Osteocyte (in vitro differentiated cells): Measurements from ENCODE around the gene CD63. TPM values are rescaled to one million over a fixed set of nuclear protein-coding genes. Genes with fewer than 3 reads are reported as not detected.

Experiments
- DNase-seq: peaks from one replicate; pipeline ENCODE4 v3.0.0; 2021; ENCODE audit warnings: mixed read lengths; ENCODE audit not compliant: unreplicated experiment; ENCODE audit errors: extremely low spot score
- H3K27ac Mint-ChIP-seq: one replicate; pipeline ENCODE4 v1.8.0; 2021; ENCODE audit warnings: mild to moderate bottlenecking, mixed read lengths; ENCODE audit not compliant: unreplicated experiment
- H3K27me3 Mint-ChIP-seq: one replicate; pipeline ENCODE4 v1.8.0; 2021; ENCODE audit warnings: mixed read lengths; ENCODE audit not compliant: unreplicated experiment
- H3K36me3 Mint-ChIP-seq: one replicate; pipeline ENCODE4 v1.8.0; 2021; ENCODE audit warnings: mixed read lengths; ENCODE audit not compliant: unreplicated experiment
- H3K4me1 Mint-ChIP-seq: one replicate; pipeline ENCODE4 v1.8.0; 2021; ENCODE audit warnings: mixed read lengths; ENCODE audit not compliant: unreplicated experiment
- H3K4me3 Mint-ChIP-seq: one replicate; pipeline ENCODE4 v1.8.0; 2021; ENCODE audit warnings: mild to moderate bottlenecking, moderate library complexity, mixed read lengths; ENCODE audit not compliant: unreplicated experiment
- H3K9me3 Mint-ChIP-seq: one replicate; pipeline ENCODE4 v1.8.0; 2021; ENCODE audit warnings: mixed read lengths; ENCODE audit not compliant: unreplicated experiment
- total RNA-seq: library from RNA; stranded (reverse); gene quantifications from 2 replicates; pipeline ENCODE4 v1.2.1, GENCODE V29; 2021
- TF ChIP-seq, protein P1 (sequence below): fragments of 200-600 bp; sonication (generic); IDR thresholded peaks from 2 replicates; pipeline ENCODE4 v1.5.0; 2021; ENCODE audit warnings: antibody characterized with exemption, mild to moderate bottlenecking, moderate library complexity

Gene CD63
- total RNA-seq, 1 donor from 2014 or later = 1,511 TPM

DNA sequence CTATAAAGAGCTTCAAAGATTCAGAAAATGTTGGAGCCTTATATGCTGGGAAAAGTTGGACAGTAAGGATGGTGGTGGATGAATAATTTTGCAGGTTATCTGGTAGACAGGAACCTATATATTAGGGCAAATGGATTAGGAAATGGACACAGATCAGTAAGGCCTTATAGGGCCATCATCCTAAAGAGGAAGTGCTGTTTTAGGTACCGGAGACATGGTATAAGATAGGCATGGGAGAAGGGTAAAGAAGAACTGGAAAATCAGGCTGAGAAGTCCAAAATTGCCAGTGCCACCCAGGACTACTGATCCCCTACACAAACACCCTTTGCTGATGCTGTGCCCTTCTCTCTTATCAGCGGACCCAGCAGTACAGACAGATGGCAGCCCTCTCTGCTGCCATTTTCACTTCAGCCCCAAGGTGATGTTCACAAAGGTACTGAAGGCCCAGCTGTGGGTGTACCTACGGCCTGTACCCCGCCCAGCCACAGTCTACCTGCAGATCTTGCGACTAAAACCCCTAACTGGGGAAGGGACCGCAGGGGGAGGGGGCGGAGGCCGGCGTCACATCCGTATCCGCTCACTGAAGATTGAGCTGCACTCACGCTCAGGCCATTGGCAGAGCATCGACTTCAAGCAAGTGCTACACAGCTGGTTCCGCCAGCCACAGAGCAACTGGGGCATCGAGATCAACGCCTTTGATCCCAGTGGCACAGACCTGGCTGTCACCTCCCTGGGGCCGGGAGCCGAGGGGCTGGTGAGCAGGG, 19.6 kb upstream of the CD63 start:
- no peak for DNase-seq
- H3K4me1 Mint-ChIP-seq = peaks cover 25% of the 10 kb centered on the region
- TF ChIP-seq, protein P1, sequence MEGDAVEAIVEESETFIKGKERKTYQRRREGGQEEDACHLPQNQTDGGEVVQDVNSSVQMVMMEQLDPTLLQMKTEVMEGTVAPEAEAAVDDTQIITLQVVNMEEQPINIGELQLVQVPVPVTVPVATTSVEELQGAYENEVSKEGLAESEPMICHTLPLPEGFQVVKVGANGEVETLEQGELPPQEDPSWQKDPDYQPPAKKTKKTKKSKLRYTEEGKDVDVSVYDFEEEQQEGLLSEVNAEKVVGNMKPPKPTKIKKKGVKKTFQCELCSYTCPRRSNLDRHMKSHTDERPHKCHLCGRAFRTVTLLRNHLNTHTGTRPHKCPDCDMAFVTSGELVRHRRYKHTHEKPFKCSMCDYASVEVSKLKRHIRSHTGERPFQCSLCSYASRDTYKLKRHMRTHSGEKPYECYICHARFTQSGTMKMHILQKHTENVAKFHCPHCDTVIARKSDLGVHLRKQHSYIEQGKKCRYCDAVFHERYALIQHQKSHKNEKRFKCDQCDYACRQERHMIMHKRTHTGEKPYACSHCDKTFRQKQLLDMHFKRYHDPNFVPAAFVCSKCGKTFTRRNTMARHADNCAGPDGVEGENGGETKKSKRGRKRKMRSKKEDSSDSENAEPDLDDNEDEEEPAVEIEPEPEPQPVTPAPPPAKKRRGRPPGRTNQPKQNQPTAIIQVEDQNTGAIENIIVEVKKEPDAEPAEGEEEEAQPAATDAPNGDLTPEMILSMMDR = no peak
- H3K27ac Mint-ChIP-seq = no peak overlapping the region
- peaks cover 21% of the 10 kb centered on the region for H3K36me3 Mint-ChIP-seq
- no peak overlapping the region for H3K4me3 Mint-ChIP-seq
- no peaks in the 10 kb centered on the region for H3K9me3 Mint-ChIP-seq
- no peaks in the 10 kb centered on the region for H3K27me3 Mint-ChIP-seq

DNA sequence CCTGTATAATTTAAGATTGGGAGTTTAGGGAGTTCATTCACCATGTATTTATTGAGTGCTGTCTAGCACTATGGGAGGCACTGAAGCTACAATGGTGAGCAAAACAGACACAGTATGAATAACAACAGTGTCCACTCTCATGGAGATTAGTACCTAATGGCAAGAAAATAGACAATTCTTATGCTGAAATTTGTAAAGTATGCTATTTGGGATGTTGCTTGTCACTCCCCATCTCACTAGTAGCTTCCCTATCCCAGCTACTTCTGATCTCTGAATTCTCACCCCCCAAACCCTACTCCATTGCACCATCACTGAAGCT, 18.1 kb upstream of the CD63 start:
- H3K27ac Mint-ChIP-seq = no peak overlapping the region
- H3K4me3 Mint-ChIP-seq = no peak overlapping the region
- no peak for DNase-seq
- H3K27me3 Mint-ChIP-seq = no peaks in the 10 kb centered on the region
- peaks cover 30% of the 10 kb centered on the region for H3K4me1 Mint-ChIP-seq
- peaks cover 13% of the 10 kb centered on the region for H3K36me3 Mint-ChIP-seq
- H3K9me3 Mint-ChIP-seq = no peaks in the 10 kb centered on the region
- TF ChIP-seq, protein P1 = no peak

DNA sequence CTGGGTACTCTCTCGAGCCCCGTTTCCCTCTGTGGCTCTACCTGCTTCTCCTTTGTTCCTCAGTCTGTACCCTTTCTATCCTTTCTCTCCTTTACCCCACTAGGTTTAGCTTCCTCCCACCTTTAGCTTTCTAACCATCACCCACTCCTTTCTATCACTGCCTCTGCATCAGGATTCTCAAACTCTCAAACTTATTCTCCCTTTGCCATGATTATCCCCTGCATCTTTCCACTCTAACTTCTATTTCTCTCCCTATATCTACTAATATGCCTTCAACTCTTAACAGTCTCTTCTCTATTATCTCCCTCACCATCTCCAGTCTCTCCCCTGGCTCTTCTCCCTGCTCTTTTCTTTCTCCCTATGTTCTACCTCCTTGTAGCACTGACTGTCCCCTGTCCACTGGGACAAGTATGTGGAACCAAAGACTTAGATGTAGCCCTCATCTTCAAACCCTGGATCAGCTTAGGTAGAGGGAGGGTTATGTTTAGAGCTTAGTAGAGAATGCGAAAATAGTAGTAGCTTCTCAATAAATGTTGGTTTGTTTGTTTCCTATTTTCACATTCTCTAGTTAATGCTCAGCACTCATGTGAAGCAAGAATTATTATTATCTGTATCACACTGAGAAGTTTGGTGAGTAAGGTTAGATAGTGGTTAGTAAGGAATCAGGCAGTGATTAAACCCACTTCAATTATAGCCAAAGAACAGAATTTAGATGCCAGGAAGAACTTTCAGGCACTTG, 17.5 kb upstream of the CD63 start:
- peaks cover 30% of the 10 kb centered on the region for H3K4me1 Mint-ChIP-seq
- no peak for DNase-seq
- peak overlapping the region; percentile 56 for H3K27ac Mint-ChIP-seq
- H3K4me3 Mint-ChIP-seq = peak overlapping the region; percentile 2
- TF ChIP-seq, protein P1 = no peak
- no peaks in the 10 kb centered on the region for H3K9me3 Mint-ChIP-seq
- peaks cover 10% of the 10 kb centered on the region for H3K36me3 Mint-ChIP-seq
- no peaks in the 10 kb centered on the region for H3K27me3 Mint-ChIP-seq

DNA sequence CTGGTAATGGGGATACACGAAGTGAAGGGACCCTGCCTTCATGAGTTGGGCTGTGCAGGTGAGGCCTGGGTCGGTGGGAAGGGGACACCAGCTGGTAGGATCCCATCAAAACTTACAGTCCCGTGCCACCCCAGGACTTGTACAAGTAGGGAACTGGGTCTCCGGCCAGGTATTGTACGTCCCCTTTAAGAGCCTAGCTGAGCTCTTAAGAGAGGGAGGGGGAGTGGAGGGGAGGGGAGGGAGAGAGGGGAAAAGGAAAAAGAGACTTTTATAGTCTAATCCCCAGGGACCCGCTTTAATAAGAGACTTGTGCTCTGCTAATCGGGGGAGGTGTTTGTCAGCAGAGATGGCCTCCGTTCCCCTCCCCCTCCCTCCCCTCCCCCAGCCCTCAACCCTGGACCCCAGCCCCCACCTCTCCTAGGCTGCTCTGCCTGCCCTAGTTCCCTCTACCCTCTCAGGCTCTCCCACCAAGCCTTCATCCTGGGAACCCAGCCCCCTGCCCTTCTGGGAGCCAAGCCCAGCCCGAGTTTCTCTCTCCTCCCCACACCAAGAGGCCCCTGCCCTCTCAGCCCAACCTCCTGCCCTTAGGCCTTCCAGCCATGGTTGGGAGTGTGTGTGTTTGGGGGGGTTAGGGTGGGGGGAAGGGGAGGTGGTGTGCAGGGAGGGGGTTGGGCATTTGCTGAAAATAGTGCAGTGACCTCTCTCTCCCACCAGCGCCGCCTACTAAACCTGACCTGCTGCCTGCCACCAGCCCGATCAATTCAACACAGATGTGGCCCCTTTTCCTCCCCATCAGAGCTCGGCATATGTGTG, 16.8 kb upstream of the CD63 start:
- Mint-ChIP-seq H3K27ac (peak overlapping the region; percentile 56), H3K27me3 (no peaks in the 10 kb centered on the region), H3K9me3 (no peaks in the 10 kb centered on the region), H3K4me3 (peak overlapping the region; percentile 85), H3K36me3 (peaks cover 3% of the 10 kb centered on the region), H3K4me1 (peaks cover 30% of the 10 kb centered on the region)
- no peak for DNase-seq
- TF ChIP-seq, protein P1 = no peak
